Naive B cell (primary cell): Measurements from ENCODE around the gene GATA2. TPM values are rescaled to one million over a fixed set of nuclear protein-coding genes. Genes with fewer than 3 reads are reported as not detected.

Experiments used
- ATAC-seq, 2 donors: fragments of 150-1000 bp; cut with Tn5 transposase; 2 replicates each; pipeline ENCODE4 v1.10.0; 2021; ENCODE audit warnings: low read depth in 2 of 2, mild to moderate bottlenecking in 2 of 2, moderate library complexity in 2 of 2
- DNase-seq: peaks from one replicate; pipeline ENCODE4 v3.0.0; 2022
- H3K27ac Mint-ChIP-seq, 6 donors: one replicate each; pipeline ENCODE4 v1.8.0; 2020 to 2022; ENCODE audit warnings: mild to moderate bottlenecking in 6 of 6, mixed read lengths in 6 of 6, moderate library complexity in 5 of 6, inconsistent platforms in 2 of 6
- H3K27me3 Mint-ChIP-seq, 3 donors: one replicate each; pipeline ENCODE4 v1.8.0; 2021 to 2022; ENCODE audit warnings: mixed read lengths in 3 of 3, mild to moderate bottlenecking in 1 of 3
- H3K36me3 Mint-ChIP-seq, 2 donors: one replicate each; pipeline ENCODE4 v1.8.0; 2020 to 2022; ENCODE audit warnings: mixed read lengths in 2 of 2, inconsistent platforms in 1 of 2, mild to moderate bottlenecking in 1 of 2
- H3K4me1 Mint-ChIP-seq, 3 donors: one replicate each; pipeline ENCODE4 v1.8.0; 2020 to 2022; ENCODE audit warnings: mixed read lengths in 3 of 3, inconsistent platforms in 1 of 3, mild to moderate bottlenecking in 1 of 3, moderate library complexity in 1 of 3
- H3K4me3 Mint-ChIP-seq, 8 donors: one replicate each; pipeline ENCODE4 v1.8.0; 2020 to 2022; ENCODE audit warnings: mild to moderate bottlenecking in 8 of 8, mixed read lengths in 8 of 8, moderate library complexity in 8 of 8, inconsistent platforms in 2 of 8
- H3K9me3 Mint-ChIP-seq, 7 donors: one replicate each; pipeline ENCODE4 v1.8.0; 2020 to 2022; ENCODE audit warnings: mixed read lengths in 7 of 7, mild to moderate bottlenecking in 5 of 7, inconsistent platforms in 2 of 7, moderate library complexity in 1 of 7
- polyA plus RNA-seq, 6 donors: library from polyadenylated mRNA; unstranded; fragments of 300-500 nt; fragmentation: Illumina TruSeq; gene quantifications; one replicate each; pipeline ENCODE4 v1.2.3, GENCODE V29; 2021; ENCODE audit warnings: low read depth in 6 of 6

GATA2 gene
- polyA plus RNA-seq, 6 donors from 2014 or later: 0.21 to 0.49 (median 0.28) TPM; not detected in 3

GRCh38 chr3:128473180-128473519, 19.9 kb downstream of the GATA2 start:
- no peaks in the 10 kb centered on the region for H3K4me1 Mint-ChIP-seq
- ATAC-seq (no peak), DNase-seq (no peak)
- H3K4me3 Mint-ChIP-seq: no peak overlapping the region
- no peaks in the 10 kb centered on the region for H3K36me3 Mint-ChIP-seq
- no peak overlapping the region for H3K27ac Mint-ChIP-seq
- H3K27me3 Mint-ChIP-seq: peaks cover 24 to 63% (median 53%) of the 10 kb centered on the region in 3 donors
- peaks cover 0 to 5% (median 0%) of the 10 kb centered on the region in 7 donors for H3K9me3 Mint-ChIP-seq

GRCh38 chr3:128472449-128473179, 20.4 kb downstream of the GATA2 start:
- no peak overlapping the region for H3K27ac Mint-ChIP-seq

GRCh38 chr3:128471720-128472119, 21.3 kb downstream of the GATA2 start:
- Mint-ChIP-seq H3K36me3 (no peaks in the 10 kb centered on the region), H3K4me1 (no peaks in the 10 kb centered on the region), H3K4me3 (no peak overlapping the region), H3K27me3 (peaks cover 30 to 60% (median 47%) of the 10 kb centered on the region in 3 donors), H3K27ac (no peak overlapping the region), H3K9me3 (peaks cover 0 to 5% (median 0%) of the 10 kb centered on the region in 7 donors)
- DNase-seq (no peak), ATAC-seq (no peak)

More at GRCh38 chr3:128472449-128473179, 20.4 kb downstream of the GATA2 start:
- H3K4me3 Mint-ChIP-seq: peak overlapping the region in 1 of 8 donors; percentile 21
- DNase-seq (no peak), ATAC-seq (no peak)
- peaks cover 22 to 58% (median 47%) of the 10 kb centered on the region in 3 donors for H3K27me3 Mint-ChIP-seq
- peaks cover 0 to 5% (median 0%) of the 10 kb centered on the region in 7 donors for H3K9me3 Mint-ChIP-seq
- no peaks in the 10 kb centered on the region for H3K36me3 Mint-ChIP-seq
- no peaks in the 10 kb centered on the region for H3K4me1 Mint-ChIP-seq

GRCh38 chr3:128471110-128471509, 21.9 kb downstream of the GATA2 start:
- H3K36me3 Mint-ChIP-seq: no peaks in the 10 kb centered on the region
- no peaks in the 10 kb centered on the region for H3K4me1 Mint-ChIP-seq
- DNase-seq: no peak
- H3K4me3 Mint-ChIP-seq: no peak overlapping the region
- H3K9me3 Mint-ChIP-seq: peaks cover 0 to 5% (median 0%) of the 10 kb centered on the region in 7 donors
- no peak for ATAC-seq
- H3K27ac Mint-ChIP-seq: no peak overlapping the region
- H3K27me3 Mint-ChIP-seq: peaks cover 31 to 65% (median 52%) of the 10 kb centered on the region in 3 donors

- Mint-ChIP-seq H3K4me1 (no peaks in the 10 kb centered on the region), H3K27me3 (peaks cover 35 to 65% (median 56%) of the 10 kb centered on the region in 3 donors), H3K4me3 (no peak overlapping the region), H3K9me3 (peaks cover 0 to 5% (median 0%) of the 10 kb centered on the region in 7 donors), H3K27ac (no peak overlapping the region), H3K36me3 (no peaks in the 10 kb centered on the region)
- no peak for ATAC-seq
- DNase-seq: no peak
Measured at GRCh38 chr3:128470134-128470899, 22.7 kb downstream of the GATA2 start.

GRCh38 chr3:128469556-128469955, 23.4 kb downstream of the GATA2 start:
- Mint-ChIP-seq H3K9me3 (peaks cover 0 to 5% (median 0%) of the 10 kb centered on the region in 7 donors), H3K36me3 (no peaks in the 10 kb centered on the region), H3K4me1 (peaks cover 0 to 3% (median 0%) of the 10 kb centered on the region in 3 donors), H3K27ac (no peak overlapping the region), H3K4me3 (no peak overlapping the region), H3K27me3 (peaks cover 36 to 65% (median 59%) of the 10 kb centered on the region in 3 donors)
- DNase-seq (no peak), ATAC-seq (no peak)

- ATAC-seq (no peak), DNase-seq (no peak)
- Mint-ChIP-seq H3K36me3 (no peaks in the 10 kb centered on the region), H3K27ac (peak overlapping the region in 1 of 6 donors; percentile 49), H3K27me3 (peaks cover 35 to 64% (median 63%) of the 10 kb centered on the region in 3 donors), H3K9me3 (peaks cover 0 to 5% (median 0%) of the 10 kb centered on the region in 7 donors), H3K4me1 (peaks cover 0 to 3% (median 0%) of the 10 kb centered on the region in 3 donors), H3K4me3 (no peak overlapping the region)
Measured at GRCh38 chr3:128468791-128469527, 24.0 kb downstream of the GATA2 start.

- peaks cover 35 to 63% (median 58%) of the 10 kb centered on the region in 3 donors for H3K27me3 Mint-ChIP-seq
- ATAC-seq (no peak), DNase-seq (no peak)
- H3K9me3 Mint-ChIP-seq: peaks cover 0 to 5% (median 0%) of the 10 kb centered on the region in 7 donors
- no peak overlapping the region for H3K4me3 Mint-ChIP-seq
- H3K36me3 Mint-ChIP-seq: no peaks in the 10 kb centered on the region
- peak overlapping the region in 1 of 6 donors; percentile 49 for H3K27ac Mint-ChIP-seq
- peaks cover 0 to 3% (median 0%) of the 10 kb centered on the region in 3 donors for H3K4me1 Mint-ChIP-seq
Measured at GRCh38 chr3:128468285-128468790, 24.7 kb downstream of the GATA2 start.

GRCh38 chr3:128466840-128467541, 26.0 kb downstream of the GATA2 start, which contains the start of gene DNAJB8:
DNAJB8 (minus strand) TSS chr3:128466890; CDS start chr3:128463245, 3,645 bp downstream.
- Mint-ChIP-seq H3K4me1 (peaks cover 0 to 3% (median 0%) of the 10 kb centered on the region in 3 donors), H3K4me3 (no peak within 1 kb of the TSS), H3K9me3 (peaks cover 0 to 5% (median 0%) of the 10 kb centered on the region in 7 donors), H3K27me3 (peaks cover 31 to 59% (median 46%) of the 10 kb centered on the region in 3 donors), H3K27ac (peak within 1 kb of the TSS in 1 of 6 donors; percentile 49), H3K36me3 (no peaks in the 10 kb centered on the region)
- DNase-seq (no peak), ATAC-seq (no peak)

GRCh38 chr3:128464702-128465101, 28.3 kb downstream of the GATA2 start:
- H3K9me3 Mint-ChIP-seq: no peaks in the 10 kb centered on the region
- peaks cover 19 to 54% (median 36%) of the 10 kb centered on the region in 3 donors for H3K27me3 Mint-ChIP-seq
- DNase-seq: no peak
- no peaks in the 10 kb centered on the region for H3K36me3 Mint-ChIP-seq
- no peak for ATAC-seq
- no peak overlapping the region for H3K27ac Mint-ChIP-seq
- no peak overlapping the region for H3K4me3 Mint-ChIP-seq
- peaks cover 0 to 3% (median 0%) of the 10 kb centered on the region in 3 donors for H3K4me1 Mint-ChIP-seq

- no peaks in the 10 kb centered on the region for H3K9me3 Mint-ChIP-seq
Measured at GRCh38 chr3:128464188-128464587, 28.8 kb downstream of the GATA2 start.

GRCh38 chr3:128463771-128464170, 29.2 kb downstream of the GATA2 start:
- peak overlapping the region in 1 of 6 donors; percentile 40 for H3K27ac Mint-ChIP-seq

More at GRCh38 chr3:128464188-128464587, 28.8 kb downstream of the GATA2 start:
- Mint-ChIP-seq H3K27me3 (peaks cover 19 to 55% (median 36%) of the 10 kb centered on the region in 3 donors), H3K27ac (no peak overlapping the region), H3K36me3 (no peaks in the 10 kb centered on the region), H3K4me1 (peaks cover 0 to 3% (median 0%) of the 10 kb centered on the region in 3 donors), H3K4me3 (no peak overlapping the region)
- DNase-seq (no peak), ATAC-seq (no peak)

More at GRCh38 chr3:128463771-128464170, 29.2 kb downstream of the GATA2 start:
- DNase-seq (no peak), ATAC-seq (no peak)
- H3K36me3 Mint-ChIP-seq: no peaks in the 10 kb centered on the region
- peaks cover 0 to 3% (median 0%) of the 10 kb centered on the region in 3 donors for H3K4me1 Mint-ChIP-seq
- peaks cover 19 to 54% (median 36%) of the 10 kb centered on the region in 3 donors for H3K27me3 Mint-ChIP-seq
- no peak overlapping the region for H3K4me3 Mint-ChIP-seq
- H3K9me3 Mint-ChIP-seq: no peaks in the 10 kb centered on the region
